GM19099 (cell line): ENCODE data around the gene CACNA1B.

ENCODE experiments used
- POLR2A ChIP-seq: IDR thresholded peaks from 3 replicates; pipeline ENCODE4 v1.6.1; 2011; ENCODE audit warnings: low read depth; ENCODE audit not compliant: insufficient read length; ENCODE audit errors: extremely low read depth

Gene CACNA1B

GRCh38 chr9:137878146-137878941 lies 762 bp downstream of the CACNA1B start:
- no peak for TF ChIP-seq POLR2A

DNA sequence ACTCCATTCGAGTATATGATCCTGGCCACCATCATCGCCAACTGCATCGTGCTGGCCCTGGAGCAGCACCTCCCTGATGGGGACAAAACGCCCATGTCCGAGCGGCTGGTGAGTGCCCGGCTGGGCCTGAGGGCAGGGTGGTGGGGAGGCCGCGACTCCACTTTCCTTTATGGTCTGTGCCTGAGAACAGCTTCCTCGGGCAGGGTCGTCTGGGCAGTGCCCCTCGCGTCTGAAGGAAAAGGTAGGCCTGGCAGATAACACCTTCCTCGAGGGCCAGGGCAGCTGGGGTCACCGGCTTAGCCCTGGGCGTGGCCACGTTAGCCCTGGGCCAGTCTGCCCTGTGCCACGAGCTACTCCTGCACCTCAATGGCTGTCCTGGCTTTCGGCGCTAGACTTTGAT lies 1.5 kb downstream of the CACNA1B start:
- TF ChIP-seq POLR2A, result no peak

- no peak for TF ChIP-seq POLR2A
Measured at GRCh38 chr9:137879566-137880150, 2.1 kb downstream of the CACNA1B start.

- TF ChIP-seq POLR2A, result no peak
Measured at GRCh38 chr9:137880160-137880975, 2.8 kb downstream of the CACNA1B start.

- no peak for TF ChIP-seq POLR2A
Measured at GRCh38 chr9:137880976-137881530, 3.5 kb downstream of the CACNA1B start.

DNA sequence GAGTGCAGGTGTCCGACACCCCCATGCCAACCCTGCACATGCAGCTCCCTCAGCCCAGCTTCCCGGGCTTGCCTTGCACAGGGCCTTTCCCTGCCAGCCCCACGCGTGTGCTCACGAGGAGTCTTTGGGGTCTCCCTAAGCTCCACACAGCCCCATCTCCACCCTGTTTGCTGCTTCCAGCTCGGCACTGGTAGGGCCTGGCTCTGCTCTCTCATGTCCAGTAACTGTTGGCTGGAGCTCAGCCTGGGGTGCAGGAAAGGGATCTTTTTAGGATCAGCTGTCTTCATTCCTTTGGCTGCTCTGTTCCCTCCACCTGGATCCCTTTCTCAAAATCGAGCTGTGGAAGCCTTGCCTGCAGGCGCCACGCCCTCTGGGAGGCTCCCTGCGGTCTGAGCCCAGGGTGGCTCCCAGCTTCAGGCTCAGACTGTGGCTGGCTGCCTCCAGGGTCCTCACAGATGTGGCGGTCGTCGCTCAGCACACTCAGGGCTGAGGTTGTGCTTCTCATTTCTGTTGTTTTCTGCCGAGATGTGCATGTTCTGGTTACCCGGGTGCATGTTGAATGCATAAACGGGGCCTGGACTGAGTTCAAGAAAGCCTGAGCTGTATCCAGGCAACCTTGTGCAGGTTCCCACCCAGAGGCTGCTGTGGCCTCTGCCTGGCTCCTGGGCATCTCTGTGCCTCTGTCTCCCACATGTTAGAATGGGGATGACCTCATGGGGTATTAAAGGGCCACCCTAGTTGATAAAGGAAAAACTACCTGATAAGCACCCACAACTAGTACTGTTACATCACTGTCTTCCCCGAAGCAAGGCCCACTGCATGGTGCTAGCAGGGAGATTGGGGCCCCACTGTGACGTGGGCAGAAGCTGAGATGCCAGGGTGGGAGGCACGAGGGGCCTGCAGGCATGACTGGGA lies 4.3 kb downstream of the CACNA1B start:
- TF ChIP-seq POLR2A, result no peak

- TF ChIP-seq POLR2A, result no peak
Measured at GRCh38 chr9:137882506-137882821, 4.9 kb downstream of the CACNA1B start.

- no peak for TF ChIP-seq POLR2A
Measured at GRCh38 chr9:137891588-137892423, 14.2 kb downstream of the CACNA1B start.

GRCh38 chr9:137892424-137893191 lies 15.0 kb downstream of the CACNA1B start:
- no peak for TF ChIP-seq POLR2A

DNA sequence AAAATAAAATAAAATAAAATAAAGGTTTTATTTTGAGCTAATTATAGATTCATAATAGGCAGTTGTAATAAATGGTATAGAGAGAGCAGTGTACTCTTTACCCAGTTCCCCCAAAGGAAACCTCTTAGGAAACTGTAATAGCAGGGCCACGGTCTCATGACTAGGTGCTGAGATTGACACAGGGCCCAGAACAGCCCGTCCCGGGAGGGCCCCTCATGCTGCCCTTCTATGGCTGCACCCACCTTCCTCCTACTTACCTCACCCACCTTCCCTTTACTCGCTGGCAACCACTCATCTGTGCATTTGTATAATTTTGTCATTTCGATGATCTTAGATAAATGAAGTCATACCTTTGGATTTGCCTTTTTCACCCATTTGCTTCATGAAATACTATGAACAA lies 16.1 kb downstream of the CACNA1B start:
- no peak for TF ChIP-seq POLR2A

DNA sequence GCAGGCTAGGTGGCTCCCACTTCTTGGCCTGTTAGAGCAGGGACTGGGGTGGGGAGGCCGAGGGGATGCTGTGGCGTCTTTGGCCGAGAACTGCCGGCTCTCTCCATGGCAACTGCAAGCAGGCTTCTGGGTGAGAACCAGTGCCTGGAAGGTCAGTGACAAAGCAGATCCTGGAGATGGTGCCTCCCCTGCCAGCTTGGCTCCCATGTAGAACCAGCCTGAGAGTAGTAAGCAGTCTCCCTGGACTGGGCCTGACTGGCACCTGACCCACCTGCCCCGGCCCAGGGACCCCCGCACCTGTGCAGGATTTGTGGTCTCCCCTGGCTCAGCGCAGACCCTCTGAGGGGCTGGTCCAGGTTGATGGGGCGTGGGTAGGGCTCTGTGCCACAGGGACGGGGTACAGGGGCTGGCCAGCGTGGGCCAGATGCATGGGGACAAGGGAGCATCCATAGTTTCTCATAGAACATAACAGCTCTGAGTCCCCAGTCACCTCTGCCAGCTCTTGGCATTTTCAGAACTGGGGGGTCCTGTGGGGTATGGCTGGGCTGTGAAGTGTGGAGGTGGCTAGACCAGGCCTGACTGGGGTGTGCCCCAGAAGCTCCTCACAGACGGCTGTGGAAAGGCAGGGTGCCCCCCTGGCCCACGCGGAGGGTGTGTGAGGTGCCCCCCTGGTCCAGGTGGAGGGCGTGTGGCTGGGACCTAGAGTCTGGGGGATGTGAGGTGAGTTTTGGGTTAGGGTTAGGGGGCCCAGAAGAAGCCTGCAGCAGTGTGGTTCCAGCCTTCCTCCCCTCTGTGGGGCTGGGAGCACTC lies 22.2 kb downstream of the CACNA1B start:
- no peak for TF ChIP-seq POLR2A

DNA sequence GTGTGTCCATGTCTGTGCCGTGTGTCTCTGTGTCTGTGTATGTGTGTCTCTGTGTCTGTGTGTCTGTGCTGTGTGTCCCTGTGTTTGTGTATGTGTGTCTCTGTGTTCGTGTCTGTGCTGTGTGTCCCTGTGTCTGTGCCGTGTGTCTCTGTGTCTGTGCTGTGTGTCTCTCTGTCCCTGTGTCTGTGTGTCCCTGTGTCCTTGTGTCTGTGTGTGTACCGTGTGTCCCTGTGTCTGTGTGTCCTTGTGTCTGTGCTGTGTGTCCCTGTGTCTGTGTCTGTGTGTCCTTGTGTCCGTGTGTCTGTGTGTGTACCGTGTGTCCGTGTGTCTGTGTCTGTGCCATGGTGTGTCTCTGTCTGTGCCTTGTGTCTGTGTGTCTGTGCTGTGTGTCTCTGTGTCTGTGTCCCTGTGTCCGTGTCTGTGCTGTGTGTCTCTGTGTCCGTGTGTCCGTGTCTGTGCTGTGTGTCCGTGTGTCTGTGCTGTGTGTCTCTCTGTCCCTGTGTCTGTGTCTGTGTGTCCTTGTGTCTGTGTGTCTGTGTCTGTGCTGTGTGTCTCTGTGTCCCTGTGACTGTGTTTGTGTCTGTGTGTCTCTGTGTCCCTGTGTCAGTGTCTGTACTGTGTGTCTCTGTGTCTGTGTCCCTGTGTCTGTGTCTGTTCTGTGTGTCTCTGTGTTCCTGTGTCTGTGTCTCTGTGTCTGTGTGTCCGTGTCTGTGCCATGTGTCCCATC lies 23.2 kb downstream of the CACNA1B start:
- TF ChIP-seq POLR2A, result no peak

- no peak for TF ChIP-seq POLR2A
Measured at GRCh38 chr9:137902646-137903045, 25.1 kb downstream of the CACNA1B start.
